HepG2 (cell line): ENCODE measurements around the gene MED9. TPM values are rescaled to one million over a fixed set of nuclear protein-coding genes. Genes with fewer than 3 reads are reported as not detected.

Source experiments
- ATAC-seq: fragments of 200-7000 bp; cut with Tn5 transposase; 3 replicates; pipeline ENCODE4 v1.9.1; 2020; ENCODE audit warnings: mild to moderate bottlenecking, moderate library complexity
- BruUV-seq: library from RNA; stranded (reverse); fragments of 400-500 nt; replicated peaks from 2 replicates; lab custom pipeline; 2021; lab: Mats Ljungman, UMichigan
- CTCF ChIA-PET: fragments of 300-600 bp; formaldehyde crosslinking; extraction: SDS; loops from one replicate; lab custom pipeline; 2021; ENCODE audit warnings: low total read pairs, inconsistent platforms, low intra/inter-chr PET ratio; lab: Yijun Ruan, JAX
- POLR2A ChIA-PET: fragments of 350-600 bp; sonication (Branson Sonifier 250); formaldehyde crosslinking; loops from one replicate; lab custom pipeline; 2020; ENCODE audit warnings: antibody characterized with exemption, inconsistent platforms; lab: Yijun Ruan, JAX
- DNase-seq: peaks from one replicate; pipeline ENCODE4 v3.0.0-alpha.2; 2015; ENCODE audit warnings: low spot score
- FAIRE-seq: peaks from 3 replicates; lab custom pipeline; 2011; peaks lifted over from hg19 to GRCh38; lab: Jason Lieb, UNC
- H2AFZ ChIP-seq: one replicate; pipeline ENCODE4 v1.6.1; 2011; ENCODE audit warnings: low read length, inconsistent platforms
- H3K27ac ChIP-seq: fragments of 300-600 bp; 3 replicates; pipeline ENCODE4 v1.8.0; 2011; ENCODE audit warnings: mixed run types, mild to moderate bottlenecking, mixed read lengths, low read length, inconsistent platforms; ENCODE audit not compliant: insufficient read depth; ENCODE audit errors: extremely low read length
- H3K27me3 ChIP-seq, 2 experiments: fragments of 200-600 bp in 1 of 2; 2 replicates in 1 of 2; 3 replicates in 1 of 2; pipeline versions ENCODE4 v1.6.0 to v1.8.0; 2011; ENCODE audit warnings: low read length in 2 of 2, mild to moderate bottlenecking in 2 of 2, moderate library complexity in 2 of 2, inconsistent platforms in 1 of 2; ENCODE audit not compliant: insufficient read depth in 2 of 2, control insufficient read depth in 1 of 2
- H3K36me3 ChIP-seq, 2 experiments: fragments of 200-600 bp in 1 of 2; replicated peaks in 1 of 2; 2 replicates in 1 of 2; 3 replicates in 1 of 2; pipeline versions ENCODE4 v1.5.1 to v1.8.0; 2011; ENCODE audit warnings: low read length in 2 of 2, inconsistent platforms in 1 of 2; ENCODE audit not compliant: insufficient read depth in 2 of 2, control insufficient read depth in 1 of 2
- H3K4me1 ChIP-seq: 2 replicates; pipeline ENCODE4 v1.5.1; 2012; ENCODE audit warnings: low read length, inconsistent platforms; ENCODE audit not compliant: insufficient read depth
- H3K4me2 ChIP-seq: 2 replicates; pipeline ENCODE4 v1.6.0; 2011; ENCODE audit warnings: low read depth, low read length, inconsistent platforms
- H3K4me3 ChIP-seq, 3 experiments: fragments of 200-600 bp in 1 of 3; sonication (generic), shearing (Covaris generic) in 1 of 3; replicated peaks in 1 of 3; 2 replicates each; pipeline ENCODE4 v1.5.1; 2011 to 2016; ENCODE audit warnings: low read length in 3 of 3, inconsistent platforms in 2 of 3, low read depth in 2 of 3, mild to moderate bottlenecking in 2 of 3, control low read depth in 1 of 3, mixed read lengths in 1 of 3; ENCODE audit not compliant: insufficient read depth in 1 of 3
- H3K79me2 ChIP-seq: one replicate; pipeline ENCODE4 v1.6.1; 2011; ENCODE audit warnings: low read length, inconsistent platforms; ENCODE audit not compliant: insufficient read depth
- H3K9ac ChIP-seq: 2 replicates; pipeline ENCODE4 v1.6.0; 2011; ENCODE audit warnings: mild to moderate bottlenecking, low read depth, low read length, inconsistent platforms; ENCODE audit not compliant: insufficient read depth
- H3K9me3 ChIP-seq: 2 replicates; pipeline ENCODE4 v1.5.1; 2012; ENCODE audit warnings: mild to moderate bottlenecking, low read length
- H4K20me1 ChIP-seq: 2 replicates; pipeline ENCODE4 v1.6.0; 2011; ENCODE audit warnings: inconsistent platforms, mild to moderate bottlenecking, low read length, moderate library complexity; ENCODE audit not compliant: insufficient read depth
- SOX5 ChIP-seq: IDR thresholded peaks from 2 replicates; pipeline ENCODE4 v1.6.1; 2016; ENCODE audit warnings: borderline replicate concordance
- ZSCAN31 ChIP-seq: sonication (generic); formaldehyde crosslinking; IDR thresholded peaks from 2 replicates; pipeline ENCODE4 v1.5.0; 2020; ENCODE audit warnings: low read depth, mild to moderate bottlenecking, missing genetic modification reagents
- WGBS: methylation state at CpG from one replicate; pipeline ENCODE4 v1.1.6; 2017; ENCODE audit warnings: low lambda C conversion rate; 5-methylcytosine and 5-hydroxymethylcytosine counted together
- in situ Hi-C: cut with HindIII; loops from 2 replicates; pipeline ENCODE4 v1.10.0; 2017; ENCODE audit warnings: low pct_unique_long_range_greater_than_20kb; ENCODE audit not compliant: extremely low pct_ligation_motif_present
- intact Hi-C: fragments of 100-400 bp; cut with micrococcal nuclease; formaldehyde crosslinking; loops from one replicate; pipeline ENCODE4 v1.10.0; 2022; ENCODE audit not compliant: unreplicated experiment
- polyA plus RNA-seq, 8 experiments: library from polyadenylated mRNA; depleted of rRNA in 3 of 8; stranded (reverse) in 7 of 8; unstranded in 1 of 8; fragments of >200 nt; fragmentation: Illumina TruSeq in 4 of 8; extraction: Trizol in 4 of 8; gene quantifications; 2 replicates each; pipeline versions ENCODE4 v1.2.1 to v1.2.3, GENCODE V29; 2011 to 2016; ENCODE audit warnings: low read depth in 4 of 8, missing spikeins in 1 of 8, mixed read lengths in 1 of 8; ENCODE audit not compliant: insufficient read depth in 1 of 8
- total RNA-seq, 5 experiments: library from RNA; depleted of rRNA; stranded (reverse); fragments of >200 nt; fragmentation: Illumina TruSeq; extraction: Trizol; gene quantifications; 2 replicates each; pipeline ENCODE4 v1.2.3, GENCODE V29; 2016; ENCODE audit warnings: low read depth in 1 of 5
- TF ChIP-seq, protein P1 (sequence below): sonication (generic); formaldehyde crosslinking; IDR thresholded peaks from 2 replicates; pipeline ENCODE4 v1.4.0; 2020; ENCODE audit warnings: missing genetic modification reagents, mild to moderate bottlenecking, borderline replicate concordance
- TF ChIP-seq, protein P2 (sequence below): sonication (generic); formaldehyde crosslinking; IDR thresholded peaks from 2 replicates; pipeline ENCODE4 v1.5.0; 2020; ENCODE audit warnings: mild to moderate bottlenecking, missing genetic modification reagents, borderline replicate concordance
- TF ChIP-seq, protein P3 (sequence below): sonication (generic); formaldehyde crosslinking; IDR thresholded peaks from 2 replicates; pipeline ENCODE4 v1.4.0; 2020; ENCODE audit warnings: missing genetic modification reagents, mild to moderate bottlenecking, borderline replicate concordance
- TF ChIP-seq, protein P4 (sequence below): IDR thresholded peaks from 2 replicates; pipeline ENCODE4 v1.6.1; 2016; ENCODE audit warnings: control low read depth
- TF ChIP-seq, protein P5 (sequence below): sonication (generic); formaldehyde crosslinking; IDR thresholded peaks from 2 replicates; pipeline ENCODE4 v1.8.0; 2022; ENCODE audit warnings: mild to moderate bottlenecking, missing genetic modification reagents, borderline replicate concordance

The MED9 gene
- total and polyA plus RNA-seq, 2 of the 13 experiments (the other 11 are each of a cell fraction or from before 2014, with no cell fraction given): 11.9 to 15.1 TPM

DNA sequence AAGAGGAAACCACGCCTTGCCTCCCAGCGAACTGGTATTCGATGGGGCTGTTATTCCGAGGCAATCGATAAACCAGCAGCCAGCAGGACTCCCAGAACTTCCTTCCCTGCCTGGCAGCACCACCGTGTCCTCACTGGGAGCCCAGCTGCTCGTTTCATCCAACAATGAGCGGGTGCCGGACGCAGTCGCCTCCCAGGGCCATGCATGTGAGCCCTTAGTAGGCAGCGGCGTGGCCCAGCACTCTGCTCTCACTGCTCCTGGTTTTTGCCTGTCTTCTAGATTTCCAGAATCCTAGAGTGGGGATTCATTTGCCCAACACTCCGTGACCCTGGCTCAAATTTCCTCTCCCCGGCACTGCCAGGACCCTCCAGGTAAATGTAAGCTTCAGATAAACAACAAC, 48.5 kb downstream of the MED9 start:
- H3K9me3 ChIP-seq: no peaks in the 10 kb centered on the region
- TF ChIP-seq, protein P1, sequence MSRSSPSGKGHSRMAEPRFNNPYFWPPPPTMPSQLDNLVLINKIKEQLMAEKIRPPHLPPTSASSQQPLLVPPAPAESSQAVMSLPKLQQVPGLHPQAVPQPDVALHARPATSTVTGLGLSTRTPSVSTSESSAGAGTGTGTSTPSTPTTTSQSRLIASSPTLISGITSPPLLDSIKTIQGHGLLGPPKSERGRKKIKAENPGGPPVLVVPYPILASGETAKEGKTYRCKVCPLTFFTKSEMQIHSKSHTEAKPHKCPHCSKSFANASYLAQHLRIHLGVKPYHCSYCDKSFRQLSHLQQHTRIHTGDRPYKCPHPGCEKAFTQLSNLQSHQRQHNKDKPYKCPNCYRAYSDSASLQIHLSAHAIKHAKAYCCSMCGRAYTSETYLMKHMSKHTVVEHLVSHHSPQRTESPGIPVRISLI (CRISPR knock-in tag): no peak
- TF ChIP-seq, protein P2, sequence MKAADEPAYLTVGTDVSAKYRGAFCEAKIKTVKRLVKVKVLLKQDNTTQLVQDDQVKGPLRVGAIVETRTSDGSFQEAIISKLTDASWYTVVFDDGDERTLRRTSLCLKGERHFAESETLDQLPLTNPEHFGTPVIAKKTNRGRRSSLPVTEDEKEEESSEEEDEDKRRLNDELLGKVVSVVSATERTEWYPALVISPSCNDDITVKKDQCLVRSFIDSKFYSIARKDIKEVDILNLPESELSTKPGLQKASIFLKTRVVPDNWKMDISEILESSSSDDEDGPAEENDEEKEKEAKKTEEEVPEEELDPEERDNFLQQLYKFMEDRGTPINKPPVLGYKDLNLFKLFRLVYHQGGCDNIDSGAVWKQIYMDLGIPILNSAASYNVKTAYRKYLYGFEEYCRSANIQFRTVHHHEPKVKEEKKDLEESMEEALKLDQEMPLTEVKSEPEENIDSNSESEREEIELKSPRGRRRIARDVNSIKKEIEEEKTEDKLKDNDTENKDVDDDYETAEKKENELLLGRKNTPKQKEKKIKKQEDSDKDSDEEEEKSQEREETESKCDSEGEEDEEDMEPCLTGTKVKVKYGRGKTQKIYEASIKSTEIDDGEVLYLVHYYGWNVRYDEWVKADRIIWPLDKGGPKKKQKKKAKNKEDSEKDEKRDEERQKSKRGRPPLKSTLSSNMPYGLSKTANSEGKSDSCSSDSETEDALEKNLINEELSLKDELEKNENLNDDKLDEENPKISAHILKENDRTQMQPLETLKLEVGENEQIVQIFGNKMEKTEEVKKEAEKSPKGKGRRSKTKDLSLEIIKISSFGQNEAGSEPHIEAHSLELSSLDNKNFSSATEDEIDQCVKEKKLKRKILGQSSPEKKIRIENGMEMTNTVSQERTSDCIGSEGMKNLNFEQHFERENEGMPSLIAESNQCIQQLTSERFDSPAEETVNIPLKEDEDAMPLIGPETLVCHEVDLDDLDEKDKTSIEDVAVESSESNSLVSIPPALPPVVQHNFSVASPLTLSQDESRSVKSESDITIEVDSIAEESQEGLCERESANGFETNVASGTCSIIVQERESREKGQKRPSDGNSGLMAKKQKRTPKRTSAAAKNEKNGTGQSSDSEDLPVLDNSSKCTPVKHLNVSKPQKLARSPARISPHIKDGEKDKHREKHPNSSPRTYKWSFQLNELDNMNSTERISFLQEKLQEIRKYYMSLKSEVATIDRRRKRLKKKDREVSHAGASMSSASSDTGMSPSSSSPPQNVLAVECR (CRISPR knock-in tag): no peak
- TF ChIP-seq SOX5 (CRISPR knock-in tag): no peak
- no peak for TF ChIP-seq ZSCAN31
- TF ChIP-seq, protein P3, sequence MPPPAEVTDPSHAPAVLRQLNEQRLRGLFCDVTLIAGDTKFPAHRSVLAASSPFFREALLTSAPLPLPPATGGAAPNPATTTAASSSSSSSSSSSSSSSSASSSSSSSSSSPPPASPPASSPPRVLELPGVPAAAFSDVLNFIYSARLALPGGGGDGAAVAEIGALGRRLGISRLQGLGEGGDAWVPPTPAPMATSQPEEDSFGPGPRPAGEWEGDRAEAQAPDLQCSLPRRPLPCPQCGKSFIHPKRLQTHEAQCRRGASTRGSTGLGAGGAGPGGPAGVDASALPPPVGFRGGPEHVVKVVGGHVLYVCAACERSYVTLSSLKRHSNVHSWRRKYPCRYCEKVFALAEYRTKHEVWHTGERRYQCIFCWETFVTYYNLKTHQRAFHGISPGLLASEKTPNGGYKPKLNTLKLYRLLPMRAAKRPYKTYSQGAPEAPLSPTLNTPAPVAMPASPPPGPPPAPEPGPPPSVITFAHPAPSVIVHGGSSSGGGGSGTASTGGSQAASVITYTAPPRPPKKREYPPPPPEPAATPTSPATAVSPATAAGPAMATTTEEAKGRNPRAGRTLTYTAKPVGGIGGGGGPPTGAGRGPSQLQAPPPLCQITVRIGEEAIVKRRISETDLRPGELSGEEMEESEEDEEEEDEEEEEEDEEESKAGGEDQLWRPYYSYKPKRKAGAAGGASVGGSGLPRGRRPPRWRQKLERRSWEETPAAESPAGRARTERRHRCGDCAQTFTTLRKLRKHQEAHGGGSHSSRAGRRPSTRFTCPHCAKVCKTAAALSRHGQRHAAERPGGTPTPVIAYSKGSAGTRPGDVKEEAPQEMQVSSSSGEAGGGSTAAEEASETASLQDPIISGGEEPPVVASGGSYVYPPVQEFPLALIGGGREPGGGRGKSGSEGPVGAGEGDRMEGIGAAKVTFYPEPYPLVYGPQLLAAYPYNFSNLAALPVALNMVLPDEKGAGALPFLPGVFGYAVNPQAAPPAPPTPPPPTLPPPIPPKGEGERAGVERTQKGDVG (CRISPR knock-in tag): no peak
- TF ChIP-seq, protein P4, sequence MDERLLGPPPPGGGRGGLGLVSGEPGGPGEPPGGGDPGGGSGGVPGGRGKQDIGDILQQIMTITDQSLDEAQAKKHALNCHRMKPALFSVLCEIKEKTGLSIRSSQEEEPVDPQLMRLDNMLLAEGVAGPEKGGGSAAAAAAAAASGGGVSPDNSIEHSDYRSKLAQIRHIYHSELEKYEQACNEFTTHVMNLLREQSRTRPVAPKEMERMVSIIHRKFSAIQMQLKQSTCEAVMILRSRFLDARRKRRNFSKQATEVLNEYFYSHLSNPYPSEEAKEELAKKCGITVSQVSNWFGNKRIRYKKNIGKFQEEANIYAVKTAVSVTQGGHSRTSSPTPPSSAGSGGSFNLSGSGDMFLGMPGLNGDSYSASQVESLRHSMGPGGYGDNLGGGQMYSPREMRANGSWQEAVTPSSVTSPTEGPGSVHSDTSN (CRISPR knock-in tag): no peak
- TF ChIP-seq, protein P5, sequence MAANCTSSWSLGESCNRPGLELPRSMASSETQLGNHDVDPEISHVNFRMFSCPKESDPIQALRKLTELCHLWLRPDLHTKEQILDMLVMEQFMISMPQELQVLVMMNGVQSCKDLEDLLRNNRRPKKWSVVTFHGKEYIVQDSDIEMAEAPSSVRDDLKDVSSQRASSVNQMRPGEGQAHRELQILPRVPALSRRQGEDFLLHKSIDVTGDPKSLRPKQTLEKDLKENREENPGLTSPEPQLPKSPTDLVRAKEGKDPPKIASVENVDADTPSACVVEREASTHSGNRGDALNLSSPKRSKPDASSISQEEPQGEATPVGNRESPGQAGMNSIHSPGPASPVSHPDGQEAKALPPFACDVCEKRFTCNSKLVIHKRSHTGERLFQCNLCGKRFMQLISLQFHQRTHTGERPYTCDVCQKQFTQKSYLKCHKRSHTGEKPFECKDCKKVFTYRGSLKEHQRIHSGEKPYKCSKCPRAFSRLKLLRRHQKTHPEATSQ (CRISPR knock-in tag): no peak
- TF ChIP-seq, all 625 proteins: peak for 0
- Histone ChIP-seq H2AFZ (no peak overlapping the region), H3K27ac (no peak overlapping the region), H3K4me3 (no peak overlapping the region), H4K20me1 (peaks cover 20% of the 10 kb centered on the region; the same call in 1 of the 2 replicates), H3K79me2 (no peaks in the 10 kb centered on the region), H3K36me3 (peaks cover 1 to 3% of the 10 kb centered on the region in 2 experiments; a peak in 2 of 5 replicates), H3K9ac (no peak overlapping the region), H3K4me2 (no peak overlapping the region), H3K4me1 (peaks cover 18% of the 10 kb centered on the region), H3K27me3 (no peaks in the 10 kb centered on the region)
- ATAC-seq (no peak), FAIRE-seq (no peak), DNase-seq (no peak)
- in situ Hi-C loops: no loop called here
- no TSS peak for BruUV-seq
- ChIA-PET CTCF (no interaction called here), POLR2A (interaction anchor here (0.8 kb wide), 1 partner anchor 29 kb away, joined by 3 read pairs; the partner anchor contains the start of gene RASD1)
- intact Hi-C loops: no loop called here
- WGBS: 93% methylated on average over 14 of the region's 15 CpGs
